Hepatocyte (in vitro differentiated cells): ENCODE data around the gene SSU72.

Source experiments
- EZH2 ChIP-seq: fragments of 200-600 bp; sonication (generic); IDR thresholded peaks from 2 replicates; pipeline ENCODE4 v1.6.1; 2016; ENCODE audit warnings: antibody characterized with exemption, mild to moderate bottlenecking, borderline replicate concordance
- EZH2phosphoT487 ChIP-seq: fragments of 200-600 bp; sonication (generic); IDR thresholded peaks from one replicate; pipeline ENCODE4 v1.6.1; 2018; ENCODE audit warnings: antibody characterized with exemption, mild to moderate bottlenecking, low read depth, moderate library complexity; ENCODE audit not compliant: unreplicated experiment, severe bottlenecking
- TF ChIP-seq, protein P1 (sequence below): fragments of 200-600 bp; sonication (generic); IDR thresholded peaks from 2 replicates; pipeline ENCODE4 v1.5.1; 2016; ENCODE audit warnings: antibody characterized with exemption, mild to moderate bottlenecking; ENCODE audit not compliant: poor library complexity

GRCh38 chr1:1615256-1616044 lies 40.8 kb upstream of the SSU72 start, which contains the start of gene MIB2:
- TF ChIP-seq, protein P1, sequence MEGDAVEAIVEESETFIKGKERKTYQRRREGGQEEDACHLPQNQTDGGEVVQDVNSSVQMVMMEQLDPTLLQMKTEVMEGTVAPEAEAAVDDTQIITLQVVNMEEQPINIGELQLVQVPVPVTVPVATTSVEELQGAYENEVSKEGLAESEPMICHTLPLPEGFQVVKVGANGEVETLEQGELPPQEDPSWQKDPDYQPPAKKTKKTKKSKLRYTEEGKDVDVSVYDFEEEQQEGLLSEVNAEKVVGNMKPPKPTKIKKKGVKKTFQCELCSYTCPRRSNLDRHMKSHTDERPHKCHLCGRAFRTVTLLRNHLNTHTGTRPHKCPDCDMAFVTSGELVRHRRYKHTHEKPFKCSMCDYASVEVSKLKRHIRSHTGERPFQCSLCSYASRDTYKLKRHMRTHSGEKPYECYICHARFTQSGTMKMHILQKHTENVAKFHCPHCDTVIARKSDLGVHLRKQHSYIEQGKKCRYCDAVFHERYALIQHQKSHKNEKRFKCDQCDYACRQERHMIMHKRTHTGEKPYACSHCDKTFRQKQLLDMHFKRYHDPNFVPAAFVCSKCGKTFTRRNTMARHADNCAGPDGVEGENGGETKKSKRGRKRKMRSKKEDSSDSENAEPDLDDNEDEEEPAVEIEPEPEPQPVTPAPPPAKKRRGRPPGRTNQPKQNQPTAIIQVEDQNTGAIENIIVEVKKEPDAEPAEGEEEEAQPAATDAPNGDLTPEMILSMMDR = no peak
- TF ChIP-seq EZH2 (no peak), EZH2phosphoT487 (no peak)
